ENCODE measurements around the gene PEX7.
"Not testable (repeated sequence)": the region's sequence is repeated elsewhere in the genome, so short reads cannot be mapped to it uniquely, and the experiment has no call there.

The PEX7 gene

GRCh38 chr6:136809091-136809860, 13.1 kb upstream of the PEX7 start:
- Histone ChIP-seq H3K4me1 (ENCODE audit: low read depth, poor library complexity, severe bottlenecking) (no peaks in the 10 kb centered on the region), H3K9ac (no peak overlapping the region), H3K27ac (no peak overlapping the region), H3K4me2 (no peak overlapping the region), H4K20me1 (ENCODE audit: insufficient read depth) (no peaks in the 10 kb centered on the region), H3K4me3 (IDR thresholded peaks at IDR 0.05; ENCODE audit: insufficient read depth, low read depth, low read length) (no peak overlapping the region), H3K27me3 (ENCODE audit: insufficient read depth, low read depth) (no peaks in the 10 kb centered on the region), H2AFZ (ENCODE audit: low read depth) (no peak overlapping the region), H3K79me2 (ENCODE audit: insufficient read depth, low read depth) (no peaks in the 10 kb centered on the region), H3K36me3 (ENCODE audit: insufficient read depth) (no peaks in the 10 kb centered on the region)
- TF ChIP-seq CTCF (conservative IDR thresholded peaks at IDR 0.05; ENCODE audit: low read depth, low read length), result no peak

- Histone ChIP-seq H3K79me2 (ENCODE audit: insufficient read depth, low read depth) (no peaks in the 10 kb centered on the region), H3K36me3 (ENCODE audit: insufficient read depth) (no peaks in the 10 kb centered on the region), H4K20me1 (ENCODE audit: insufficient read depth) (no peaks in the 10 kb centered on the region), H3K4me3 (IDR thresholded peaks at IDR 0.05; ENCODE audit: insufficient read depth, low read depth, low read length) (no peak overlapping the region), H3K27me3 (ENCODE audit: insufficient read depth, low read depth) (no peaks in the 10 kb centered on the region), H3K4me1 (ENCODE audit: low read depth, poor library complexity, severe bottlenecking) (no peaks in the 10 kb centered on the region), H3K27ac (no peak overlapping the region), H3K4me2 (no peak overlapping the region), H3K9ac (no peak overlapping the region), H2AFZ (ENCODE audit: low read depth) (no peak overlapping the region)
- TF ChIP-seq CTCF (conservative IDR thresholded peaks at IDR 0.05; ENCODE audit: low read depth, low read length), result no peak
These were observed 11.1 kb upstream of the PEX7 start for GRCh38 chr6:136811272-136811671.

GRCh38 chr6:136812174-136812573, 10.2 kb upstream of the PEX7 start:
- Histone ChIP-seq H3K27ac (no peak overlapping the region), H2AFZ (ENCODE audit: low read depth) (no peak overlapping the region), H3K79me2 (ENCODE audit: insufficient read depth, low read depth) (no peaks in the 10 kb centered on the region), H4K20me1 (ENCODE audit: insufficient read depth) (no peaks in the 10 kb centered on the region), H3K4me1 (ENCODE audit: low read depth, poor library complexity, severe bottlenecking) (no peaks in the 10 kb centered on the region), H3K9ac (no peak overlapping the region), H3K4me3 (IDR thresholded peaks at IDR 0.05; ENCODE audit: insufficient read depth, low read depth, low read length) (no peak overlapping the region), H3K27me3 (ENCODE audit: insufficient read depth, low read depth) (no peaks in the 10 kb centered on the region), H3K4me2 (no peak overlapping the region), H3K36me3 (ENCODE audit: insufficient read depth) (no peaks in the 10 kb centered on the region)
- no peak for TF ChIP-seq CTCF (conservative IDR thresholded peaks at IDR 0.05; ENCODE audit: low read depth, low read length)

GRCh38 chr6:136815608-136816007, 6.8 kb upstream of the PEX7 start:
- H3K79me2 ChIP-seq (ENCODE audit: insufficient read depth, low read depth); H3K4me1 ChIP-seq (ENCODE audit: low read depth, poor library complexity, severe bottlenecking): not testable (repeated sequence)

GRCh38 chr6:136816656-136817055, 5.7 kb upstream of the PEX7 start:
- Histone ChIP-seq H3K79me2 (ENCODE audit: insufficient read depth, low read depth) (no peaks in the 10 kb centered on the region), H2AFZ (ENCODE audit: low read depth) (no peak overlapping the region), H4K20me1 (ENCODE audit: insufficient read depth) (no peaks in the 10 kb centered on the region), H3K9ac (no peak overlapping the region), H3K4me1 (ENCODE audit: low read depth, poor library complexity, severe bottlenecking) (peaks cover 12% of the 10 kb centered on the region), H3K4me3 (IDR thresholded peaks at IDR 0.05; ENCODE audit: insufficient read depth, low read depth, low read length) (no peak overlapping the region), H3K27me3 (ENCODE audit: insufficient read depth, low read depth) (no peaks in the 10 kb centered on the region), H3K4me2 (no peak overlapping the region), H3K36me3 (ENCODE audit: insufficient read depth) (no peaks in the 10 kb centered on the region), H3K27ac (no peak overlapping the region)
- no peak for TF ChIP-seq CTCF (conservative IDR thresholded peaks at IDR 0.05; ENCODE audit: low read depth, low read length)

More at GRCh38 chr6:136815608-136816007, 6.8 kb upstream of the PEX7 start:
- H3K4me3 ChIP-seq (IDR thresholded peaks at IDR 0.05; ENCODE audit: insufficient read depth, low read depth, low read length); H3K4me2 ChIP-seq; H3K9ac ChIP-seq; H3K27ac ChIP-seq; H4K20me1 ChIP-seq (ENCODE audit: insufficient read depth); H3K27me3 ChIP-seq (ENCODE audit: insufficient read depth, low read depth); H2AFZ ChIP-seq (ENCODE audit: low read depth); H3K36me3 ChIP-seq (ENCODE audit: insufficient read depth): not testable (repeated sequence)
